Measurements from ENCODE around the gene GMPR2.

- TF ChIP-seq CTCF (IDR thresholded peaks at IDR 0.05; ENCODE audit: insufficient read depth, low read length) (no peak), GABPA (IDR thresholded peaks at IDR 0.05; ENCODE audit: low read depth) (no peak), POLR2AphosphoS5 (IDR thresholded peaks at IDR 0.05; ENCODE audit: low read depth) (no peak)
These were observed 19.2 kb downstream of the GMPR2 start for GRCh38 chr14:24251880-24252288.

Measured in HL-60 (cell line).